T-helper 2 cell (primary cell): ENCODE measurements around the gene NLRP8.
"Not testable (repeated sequence)": the region's sequence is repeated elsewhere in the genome, so short reads cannot be mapped to it uniquely, and the experiment has no call there.

Experiments used
- DNase-seq, 5 experiments: peaks; one replicate each; pipeline versions ENCODE4 v3.0.0 to v3.0.0-alpha.2; 2012 to 2022

Gene NLRP8

DNA sequence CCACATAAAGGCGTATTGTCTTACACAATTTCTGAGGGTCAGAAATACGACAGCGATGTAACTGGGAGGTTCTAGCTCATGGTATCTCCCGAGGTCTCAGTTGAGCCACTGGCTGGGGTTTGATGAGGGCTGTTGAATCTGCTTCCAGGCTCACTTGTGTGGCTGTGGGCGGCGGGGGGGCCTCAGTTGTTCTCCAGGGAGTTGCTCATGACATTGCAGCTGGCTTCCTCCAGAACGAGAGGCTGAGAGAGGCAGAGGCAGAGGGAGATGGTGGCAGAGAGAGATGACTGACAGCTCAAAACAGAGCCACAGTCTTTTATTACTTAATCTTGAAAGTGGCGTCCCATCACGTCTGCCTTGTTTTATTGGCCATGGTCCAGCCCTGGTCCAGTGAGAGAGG is 32.8 kb downstream of the NLRP8 start:
- no peak for DNase-seq

DNA sequence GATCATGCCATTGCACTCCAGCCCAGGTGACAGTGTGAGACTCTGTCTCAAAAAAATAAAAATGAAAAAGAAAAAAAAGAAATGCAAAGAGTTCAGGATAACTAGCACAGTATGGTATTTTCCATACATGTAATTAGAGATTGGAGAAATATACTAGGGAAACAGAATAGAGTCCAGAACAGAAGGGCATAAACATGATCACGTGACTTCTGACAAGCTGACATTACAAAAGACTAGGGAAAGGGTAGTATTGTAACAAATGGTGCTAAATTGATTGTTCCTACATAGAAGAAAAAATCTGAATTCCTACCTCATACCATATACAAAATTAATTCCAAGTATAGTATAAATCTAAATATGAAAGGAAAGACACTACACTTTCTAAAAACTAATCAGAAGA is 37.6 kb downstream of the NLRP8 start:
- DNase-seq, result no peak

DNA sequence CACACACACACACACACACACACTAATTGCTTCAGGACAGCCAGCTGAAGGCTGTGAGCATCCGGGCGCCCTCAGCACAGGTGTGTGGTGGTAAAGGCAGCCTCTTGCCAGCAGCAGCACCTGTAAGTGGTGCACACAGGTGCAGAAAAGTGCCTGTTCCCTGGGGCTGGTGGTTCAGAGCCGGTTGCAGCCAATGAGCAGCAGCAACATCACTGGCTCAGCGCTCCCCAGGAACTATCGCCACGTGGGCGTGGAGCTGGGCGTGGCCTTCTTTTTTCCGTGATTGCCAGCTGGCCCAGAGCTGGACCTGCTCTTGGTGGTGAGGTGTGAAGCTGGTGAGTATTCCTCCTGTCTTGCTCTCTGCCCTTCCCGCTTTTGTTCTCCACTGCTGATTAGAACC is 38.9 kb downstream of the NLRP8 start, which contains the start of gene NLRP5:
Gene NLRP5 (plus strand): TSS at position 289 of the 400 bp plus-strand sequence.
- DNase-seq, result no peak

- DNase-seq, result no peak
Observed at GRCh38 chr19:55990831-55991230, 43.2 kb downstream of the NLRP8 start.

GRCh38 chr19:55993492-55993891 is 45.9 kb downstream of the NLRP8 start:
- no peak for DNase-seq

GRCh38 chr19:56014765-56015164 is 67.1 kb downstream of the NLRP8 start:
- DNase-seq, result no peak

DNA sequence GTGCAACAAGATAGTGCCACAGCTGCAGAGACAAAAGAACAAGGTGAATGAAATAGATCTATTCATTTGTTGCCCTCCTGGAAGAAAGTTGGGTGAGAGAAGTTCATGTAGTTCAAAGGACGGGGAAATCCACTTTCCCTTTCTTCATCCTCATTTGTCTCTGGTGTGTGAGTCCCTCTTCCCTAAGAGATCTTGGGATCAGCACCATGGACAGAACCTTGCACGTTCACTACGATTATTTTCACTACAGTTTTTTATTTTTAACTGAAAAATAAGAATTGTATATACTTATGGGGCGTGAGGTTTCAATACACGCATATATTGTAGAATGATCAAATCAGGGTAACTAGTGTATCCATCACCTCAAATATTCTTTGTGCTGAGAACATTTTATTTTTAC is 68.1 kb downstream of the NLRP8 start:
- DNase-seq, result no peak

- not testable (repeated sequence) for DNase-seq
Observed at GRCh38 chr19:56019325-56019724, 71.7 kb downstream of the NLRP8 start.

DNA sequence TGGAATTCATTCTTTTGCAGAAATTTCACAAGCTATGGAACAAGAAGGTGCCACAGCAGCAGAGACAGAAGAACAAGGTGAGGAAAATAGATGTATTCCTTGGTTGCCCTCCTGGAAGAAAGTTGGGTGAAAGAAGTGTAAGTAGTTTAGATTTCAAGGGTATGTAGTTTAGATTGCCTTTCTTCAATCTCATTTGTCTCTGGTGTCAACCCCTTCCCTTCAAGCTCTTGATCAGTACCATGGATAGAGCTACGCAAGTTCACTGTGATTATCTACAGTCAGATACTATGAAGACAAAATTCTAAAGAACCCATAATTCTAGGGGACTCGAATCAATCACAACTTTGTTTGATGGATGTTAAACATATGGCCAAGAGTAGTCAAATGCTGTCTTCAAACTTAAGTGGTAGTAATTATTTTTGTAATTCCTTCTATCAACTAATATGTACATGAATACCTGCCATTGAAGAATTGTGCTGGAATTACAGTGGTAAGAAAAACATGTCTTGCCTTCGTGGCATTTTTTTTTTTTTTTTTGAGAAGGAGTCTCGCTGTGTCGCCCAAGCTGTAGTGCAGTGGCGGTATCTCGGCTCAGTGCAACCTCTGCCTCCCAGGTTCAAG is 72.8 kb downstream of the NLRP8 start:
- DNase-seq, result not testable (repeated sequence)

DNA sequence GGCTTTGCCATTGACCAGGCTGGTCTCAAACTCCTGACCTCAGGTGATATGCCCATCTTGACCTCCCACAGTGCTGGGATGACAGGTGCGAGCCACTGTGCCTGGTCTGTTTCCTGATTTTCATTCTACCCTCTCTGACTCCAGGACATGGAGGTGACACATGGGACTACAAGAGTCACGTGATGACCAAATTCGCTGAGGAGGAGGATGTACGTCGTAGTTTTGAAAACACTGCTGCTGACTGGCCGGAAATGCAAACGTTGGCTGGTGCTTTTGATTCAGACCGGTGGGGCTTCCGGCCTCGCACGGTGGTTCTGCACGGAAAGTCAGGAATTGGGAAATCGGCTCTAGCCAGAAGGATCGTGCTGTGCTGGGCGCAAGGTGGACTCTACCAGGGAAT is 79.1 kb downstream of the NLRP8 start:
- DNase-seq, result no peak
